ENCODE measurements around the gene EPB42.

Gene EPB42

GRCh38 chr15:43186003-43186353 lies 34.8 kb downstream of the EPB42 start:
- no peak for TF ChIP-seq CTCF (IDR thresholded peaks at IDR 0.05; ENCODE audit: insufficient read depth, low read length, poor library complexity, severe bottlenecking)
- no peak for TF ChIP-seq EZH2phosphoT487 (conservative IDR thresholded peaks at IDR 0.05; ENCODE audit: low read length)
- H3K4me3 ChIP-seq (ENCODE audit: insufficient read depth, low read length, poor library complexity, severe bottlenecking) = peak overlapping the region; percentile 75
- peak overlapping the region; percentile 66 for H3K9ac ChIP-seq (ENCODE audit: low read length)
- no peaks in the 10 kb centered on the region for H3K27me3 ChIP-seq (ENCODE audit: low read length)
- H3K36me3 ChIP-seq (ENCODE audit: low read length) = no peaks in the 10 kb centered on the region; the same call in 1 of the 2 replicates
- peaks cover 14% of the 10 kb centered on the region for H3K79me2 ChIP-seq (ENCODE audit: insufficient read depth, low read length)
- peaks cover 27% of the 10 kb centered on the region for H3F3A ChIP-seq (ENCODE audit: insufficient read depth)
- peak overlapping the region; percentile 78 for H2AFZ ChIP-seq (ENCODE audit: low read depth, low read length, severe bottlenecking)
- no peaks in the 10 kb centered on the region for H3K9me2 ChIP-seq (replicated peaks; ENCODE audit: insufficient read depth, low read length)
- H4K20me1 ChIP-seq (ENCODE audit: low read depth, low read length) = no peaks in the 10 kb centered on the region
- peak overlapping the region; percentile 98 for H3K4me2 ChIP-seq (ENCODE audit: low read depth, low read length, poor library complexity, severe bottlenecking)
- no peaks in the 10 kb centered on the region for H3K9me3 ChIP-seq (ENCODE audit: insufficient read depth, low read length)
- peak overlapping the region; percentile 68 for H3K27ac ChIP-seq (ENCODE audit: low read depth, low read length)

- H4K20me1 ChIP-seq (ENCODE audit: low read depth, low read length) = no peaks in the 10 kb centered on the region
- H3K79me2 ChIP-seq (ENCODE audit: insufficient read depth, low read length) = peaks cover 14% of the 10 kb centered on the region
- peak within 1 kb of the TSS; percentile 68 for H3K27ac ChIP-seq (ENCODE audit: low read depth, low read length)
- H3F3A ChIP-seq (ENCODE audit: insufficient read depth) = peaks cover 30% of the 10 kb centered on the region
- peak within 1 kb of the TSS; percentile 66 for H3K9ac ChIP-seq (ENCODE audit: low read length)
- H3K27me3 ChIP-seq (ENCODE audit: low read length) = no peaks in the 10 kb centered on the region
- TF ChIP-seq CTCF (IDR thresholded peaks at IDR 0.05; ENCODE audit: insufficient read depth, low read length, poor library complexity, severe bottlenecking) (no peak), EZH2phosphoT487 (conservative IDR thresholded peaks at IDR 0.05; ENCODE audit: low read length) (no peak)
- peak within 1 kb of the TSS; percentile 98 for H3K4me2 ChIP-seq (ENCODE audit: low read depth, low read length, poor library complexity, severe bottlenecking)
- peak within 1 kb of the TSS; percentile 75 for H3K4me3 ChIP-seq (ENCODE audit: insufficient read depth, low read length, poor library complexity, severe bottlenecking)
- H3K9me3 ChIP-seq (ENCODE audit: insufficient read depth, low read length) = no peaks in the 10 kb centered on the region
- H2AFZ ChIP-seq (ENCODE audit: low read depth, low read length, severe bottlenecking) = peak within 1 kb of the TSS; percentile 78
- H3K9me2 ChIP-seq (replicated peaks; ENCODE audit: insufficient read depth, low read length) = no peaks in the 10 kb centered on the region
- H3K36me3 ChIP-seq (ENCODE audit: low read length) = no peaks in the 10 kb centered on the region; the same call in 1 of the 2 replicates
Observed at GRCh38 chr15:43185157-43186002, 35.4 kb downstream of the EPB42 start, which contains the start of gene CCNDBP1. CCNDBP1 (plus strand) TSS chr15:43185403; CDS start chr15:43185499, 96 bp downstream.

- peak overlapping the region; percentile 26 for H3K4me2 ChIP-seq (ENCODE audit: low read depth, low read length, poor library complexity, severe bottlenecking)
Observed at GRCh38 chr15:43184407-43185124, 36.3 kb downstream of the EPB42 start.

More at GRCh38 chr15:43184407-43185124, 36.3 kb downstream of the EPB42 start:
- no peaks in the 10 kb centered on the region for H3K27me3 ChIP-seq (ENCODE audit: low read length)
- H3K9ac ChIP-seq (ENCODE audit: low read length) = no peak overlapping the region
- no peak for TF ChIP-seq CTCF (IDR thresholded peaks at IDR 0.05; ENCODE audit: insufficient read depth, low read length, poor library complexity, severe bottlenecking)
- TF ChIP-seq EZH2phosphoT487 (conservative IDR thresholded peaks at IDR 0.05; ENCODE audit: low read length) = no peak
- H3K9me3 ChIP-seq (ENCODE audit: insufficient read depth, low read length) = no peaks in the 10 kb centered on the region
- H3K27ac ChIP-seq (ENCODE audit: low read depth, low read length) = peak overlapping the region; percentile 68; the same call in 1 of the 2 replicates
- peaks cover 30% of the 10 kb centered on the region for H3F3A ChIP-seq (ENCODE audit: insufficient read depth)
- peaks cover 14% of the 10 kb centered on the region for H3K79me2 ChIP-seq (ENCODE audit: insufficient read depth, low read length)
- H3K36me3 ChIP-seq (ENCODE audit: low read length) = 0 out of 2 replicates have a peak, but pooled peaks cover 1% of the 10 kb centered on the region
- H3K9me2 ChIP-seq (replicated peaks; ENCODE audit: insufficient read depth, low read length) = no peaks in the 10 kb centered on the region
- H3K4me3 ChIP-seq (ENCODE audit: insufficient read depth, low read length, poor library complexity, severe bottlenecking) = no peak overlapping the region
- no peaks in the 10 kb centered on the region for H4K20me1 ChIP-seq (ENCODE audit: low read depth, low read length)
- no peak overlapping the region for H2AFZ ChIP-seq (ENCODE audit: low read depth, low read length, severe bottlenecking)
